GM18873 (cell line): Measurements from ENCODE around the gene KIF3C.
A peak's percentile ranks its signal among the peaks of the same experiment; 100 is the strongest.

Experiments
- ATAC-seq: cut with Tn5 transposase; IDR thresholded peaks from one replicate; pipeline ENCODE4 v1.9.1; 2021; ENCODE audit warnings: mild to moderate bottlenecking, moderate library complexity, moderate number of reproducible peaks; ENCODE audit not compliant: unreplicated experiment, low FRiP score

The KIF3C gene

DNA sequence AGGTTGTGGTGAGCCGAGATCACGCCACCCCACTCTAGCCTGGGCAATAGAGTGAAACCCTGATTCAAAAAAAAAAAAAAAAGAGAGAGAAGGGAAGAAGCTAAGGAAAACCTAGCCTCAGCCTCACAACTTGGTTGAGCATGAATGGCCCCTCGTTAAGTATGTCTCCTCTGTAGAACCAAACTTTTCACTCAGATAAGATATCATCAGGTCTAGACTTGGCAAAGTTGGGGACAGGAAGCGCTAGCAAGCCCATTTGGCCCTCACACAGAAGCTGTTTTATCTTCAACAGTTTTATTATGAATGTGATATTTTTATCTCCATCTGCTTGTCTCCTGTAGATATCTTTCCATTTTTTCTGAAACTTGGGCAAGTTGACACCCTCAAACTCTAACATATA is 100.5 kb downstream of the KIF3C start:
- ATAC-seq: no peak

DNA sequence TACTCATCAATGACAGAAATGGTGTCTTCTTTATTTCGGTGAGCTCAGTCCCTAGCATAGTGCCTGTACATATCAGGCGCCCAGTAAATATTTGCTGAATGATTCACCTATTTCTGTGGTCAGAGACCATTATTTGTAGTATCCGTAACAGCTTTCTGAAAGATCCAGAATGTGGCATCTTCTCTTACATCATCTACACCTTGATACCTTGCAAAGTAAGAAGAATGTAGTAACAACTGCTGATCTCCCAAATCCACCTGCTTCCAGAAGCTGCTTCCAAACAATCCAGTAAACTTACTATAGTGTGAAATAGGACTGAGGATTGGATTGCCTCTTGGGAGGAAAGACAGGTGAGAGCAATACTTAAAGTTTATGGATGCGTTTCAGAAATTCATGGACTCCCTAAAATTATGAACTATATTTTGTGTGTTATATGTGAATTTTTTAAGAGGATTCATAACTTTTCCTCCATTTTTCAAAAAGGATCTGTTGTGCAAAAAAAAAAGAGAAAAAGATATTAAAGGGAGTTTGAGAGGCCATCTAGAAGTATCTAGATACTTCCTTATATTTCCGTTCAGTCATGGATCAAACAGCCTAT is 103.1 kb downstream of the KIF3C start:
- ATAC-seq: no peak

DNA sequence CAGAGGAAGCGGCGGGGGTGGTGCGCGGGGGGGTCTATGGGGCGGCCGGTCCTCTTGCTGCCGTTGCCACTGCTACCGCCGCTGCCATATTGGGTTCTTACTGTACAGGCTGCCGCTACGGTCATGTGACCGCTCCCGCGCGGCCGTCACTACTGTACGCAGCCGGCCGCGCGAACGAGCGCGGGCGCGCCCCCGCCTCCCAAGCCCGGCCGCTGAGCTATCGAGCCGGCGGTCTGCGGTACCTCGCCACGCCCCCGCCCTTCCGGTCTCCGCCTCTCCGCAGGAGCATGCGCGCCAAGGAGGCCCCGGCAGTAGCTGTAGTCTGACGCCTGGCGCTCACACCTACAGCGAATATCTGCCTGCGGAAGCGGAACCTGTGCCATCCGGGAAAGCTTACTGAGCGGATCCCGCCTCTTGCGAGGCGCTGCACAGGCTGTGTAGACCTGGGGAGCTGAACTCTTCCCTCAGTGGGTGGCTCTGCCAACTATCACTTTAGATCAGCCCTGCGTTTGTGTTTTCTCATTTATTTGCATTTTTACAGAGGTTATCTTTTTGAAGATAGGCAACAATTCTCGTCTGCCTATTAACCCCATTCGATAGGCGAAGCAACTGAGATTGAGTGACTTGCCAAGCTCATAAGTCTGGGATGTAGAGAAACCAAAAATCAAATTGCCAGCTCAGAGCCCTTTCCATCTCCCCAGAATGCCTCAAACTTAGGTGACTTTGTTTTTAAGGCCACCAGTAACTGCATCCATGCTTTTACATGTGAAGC is 103.8 kb downstream of the KIF3C start, which contains the start of gene ASXL2:
TSS of gene ASXL2 (minus strand) at position 127 of the 772 bp plus-strand sequence. CDS start 265 bp downstream, outside the sequence.
- ATAC-seq: peak; percentile 80

- ATAC-seq: peak; percentile 36
Measured at GRCh38 chr2:25877431-25878360, 104.6 kb downstream of the KIF3C start.
